IMR-90 (cell line): ENCODE measurements around the gene HARS1.
A peak's percentile ranks its signal among the peaks of the same experiment; 100 is the strongest.

ENCODE experiments used
- CEBPB ChIP-seq: IDR thresholded peaks from 2 replicates; pipeline ENCODE4 v1.6.1; 2012; ENCODE audit warnings: low read depth, low read length, improper control_type of control experiment
- FOS ChIP-seq: fragments of 150-350 bp; IDR thresholded peaks from 2 replicates; pipeline ENCODE4 v1.6.1; 2016; ENCODE audit warnings: low read depth, low read length
- MAFK ChIP-seq: IDR thresholded peaks from 2 replicates; pipeline ENCODE4 v1.6.1; 2012; ENCODE audit warnings: low read depth, low read length, improper control_type of control experiment
- MXI1 ChIP-seq: IDR thresholded peaks from 2 replicates; pipeline ENCODE4 v1.6.1; 2012; ENCODE audit warnings: low read depth, mild to moderate bottlenecking, low read length, moderate library complexity, borderline replicate concordance
- POLR2A ChIP-seq: IDR thresholded peaks from 2 replicates; pipeline ENCODE4 v1.6.1; 2012; ENCODE audit warnings: mild to moderate bottlenecking, low read depth, low read length
- RCOR1 ChIP-seq: IDR thresholded peaks from 2 replicates; pipeline ENCODE4 v1.6.1; 2012; ENCODE audit warnings: mild to moderate bottlenecking, low read length, improper control_type of control experiment; ENCODE audit not compliant: insufficient replicate concordance
- TF ChIP-seq, protein P1 (sequence below): conservative IDR thresholded peaks from 2 replicates; pipeline ENCODE4 v1.5.1; 2012; ENCODE audit warnings: mild to moderate bottlenecking, low read depth, low read length, improper control_type of control experiment

DNA sequence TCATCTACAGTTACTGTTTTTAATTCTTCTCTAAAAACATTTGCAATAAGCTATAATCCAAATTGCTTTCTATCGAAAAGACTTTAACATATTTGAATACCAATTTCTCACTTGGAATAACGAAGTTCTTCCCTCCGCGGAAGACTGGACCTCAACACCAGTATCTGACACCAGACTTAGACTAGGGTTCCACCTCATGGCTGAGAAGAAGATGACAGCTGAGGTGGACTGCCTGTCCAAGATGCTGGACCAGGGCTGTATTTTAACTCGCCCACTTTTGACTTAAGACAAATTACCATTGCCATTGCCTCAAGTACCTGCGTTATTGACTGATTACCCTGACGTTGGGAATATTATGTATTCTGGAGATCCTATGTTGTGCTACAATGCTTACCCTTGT lies 43.2 kb upstream of the HARS1 start:
- TF ChIP-seq MAFK (no peak), POLR2A (no peak), FOS (no peak), RCOR1 (no peak), MXI1 (no peak), CEBPB (no peak)
- TF ChIP-seq, protein P1, sequence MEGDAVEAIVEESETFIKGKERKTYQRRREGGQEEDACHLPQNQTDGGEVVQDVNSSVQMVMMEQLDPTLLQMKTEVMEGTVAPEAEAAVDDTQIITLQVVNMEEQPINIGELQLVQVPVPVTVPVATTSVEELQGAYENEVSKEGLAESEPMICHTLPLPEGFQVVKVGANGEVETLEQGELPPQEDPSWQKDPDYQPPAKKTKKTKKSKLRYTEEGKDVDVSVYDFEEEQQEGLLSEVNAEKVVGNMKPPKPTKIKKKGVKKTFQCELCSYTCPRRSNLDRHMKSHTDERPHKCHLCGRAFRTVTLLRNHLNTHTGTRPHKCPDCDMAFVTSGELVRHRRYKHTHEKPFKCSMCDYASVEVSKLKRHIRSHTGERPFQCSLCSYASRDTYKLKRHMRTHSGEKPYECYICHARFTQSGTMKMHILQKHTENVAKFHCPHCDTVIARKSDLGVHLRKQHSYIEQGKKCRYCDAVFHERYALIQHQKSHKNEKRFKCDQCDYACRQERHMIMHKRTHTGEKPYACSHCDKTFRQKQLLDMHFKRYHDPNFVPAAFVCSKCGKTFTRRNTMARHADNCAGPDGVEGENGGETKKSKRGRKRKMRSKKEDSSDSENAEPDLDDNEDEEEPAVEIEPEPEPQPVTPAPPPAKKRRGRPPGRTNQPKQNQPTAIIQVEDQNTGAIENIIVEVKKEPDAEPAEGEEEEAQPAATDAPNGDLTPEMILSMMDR: peak; percentile 13; the same call in 1 of the 2 replicates
